GM19025 (cell line): ENCODE measurements around the gene TMUB1.

ENCODE experiments used
- ATAC-seq: cut with Tn5 transposase; IDR thresholded peaks from one replicate; pipeline ENCODE4 v1.9.1; 2021; ENCODE audit warnings: mild to moderate bottlenecking, low read depth, moderate library complexity; ENCODE audit not compliant: unreplicated experiment

The TMUB1 gene

DNA sequence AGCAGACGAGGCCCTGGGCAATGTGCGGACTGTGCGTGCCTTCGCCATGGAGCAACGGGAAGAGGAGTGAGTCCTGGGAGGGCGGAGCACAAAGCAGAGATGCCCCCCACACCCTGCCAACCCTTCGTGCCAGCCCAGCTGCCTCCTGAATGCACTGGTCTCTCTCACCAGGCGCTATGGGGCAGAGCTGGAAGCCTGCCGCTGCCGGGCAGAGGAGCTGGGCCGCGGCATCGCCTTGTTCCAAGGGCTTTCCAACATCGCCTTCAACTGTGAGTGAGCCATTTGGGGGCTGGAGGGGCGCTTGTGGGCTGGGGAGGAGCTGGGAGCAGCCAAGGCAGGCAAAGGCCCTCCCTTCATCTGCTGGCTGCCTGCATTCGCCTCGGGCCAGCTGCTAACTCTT lies 47.4 kb downstream of the TMUB1 start:
- ATAC-seq: no peak

DNA sequence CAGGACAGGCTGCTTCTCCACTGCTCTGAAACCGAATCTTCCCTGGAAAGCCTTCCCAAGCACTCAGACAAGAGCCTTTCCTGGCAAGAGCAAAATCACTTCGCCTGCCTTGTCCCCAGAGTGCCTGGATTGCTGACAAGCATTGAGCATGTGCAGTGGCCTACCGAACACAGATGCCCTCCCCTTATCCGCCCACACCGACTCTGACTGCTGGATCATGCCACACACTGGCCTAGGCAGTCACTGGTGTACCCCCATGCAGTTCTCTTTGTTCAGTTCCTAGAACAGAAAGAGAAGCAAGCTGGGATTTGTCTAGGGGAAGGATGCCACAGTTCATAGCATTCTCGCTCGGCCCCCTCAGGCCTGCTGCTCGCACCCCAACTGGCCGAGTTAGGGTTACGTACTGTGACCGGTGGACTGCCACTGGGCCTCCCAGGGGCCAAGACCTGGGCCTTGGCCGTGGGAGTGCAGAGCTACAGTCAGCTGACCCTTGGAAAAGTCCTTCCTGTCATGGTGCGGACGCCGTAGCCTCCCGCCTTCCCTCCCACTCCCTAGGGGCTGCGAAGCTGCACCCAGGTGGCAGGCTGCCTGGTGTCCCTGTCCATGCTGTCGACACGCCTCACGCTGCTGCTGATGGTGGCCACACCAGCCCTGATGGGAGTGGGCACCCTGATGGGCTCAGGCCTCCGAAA lies 48.1 kb downstream of the TMUB1 start:
- ATAC-seq: no peak

DNA sequence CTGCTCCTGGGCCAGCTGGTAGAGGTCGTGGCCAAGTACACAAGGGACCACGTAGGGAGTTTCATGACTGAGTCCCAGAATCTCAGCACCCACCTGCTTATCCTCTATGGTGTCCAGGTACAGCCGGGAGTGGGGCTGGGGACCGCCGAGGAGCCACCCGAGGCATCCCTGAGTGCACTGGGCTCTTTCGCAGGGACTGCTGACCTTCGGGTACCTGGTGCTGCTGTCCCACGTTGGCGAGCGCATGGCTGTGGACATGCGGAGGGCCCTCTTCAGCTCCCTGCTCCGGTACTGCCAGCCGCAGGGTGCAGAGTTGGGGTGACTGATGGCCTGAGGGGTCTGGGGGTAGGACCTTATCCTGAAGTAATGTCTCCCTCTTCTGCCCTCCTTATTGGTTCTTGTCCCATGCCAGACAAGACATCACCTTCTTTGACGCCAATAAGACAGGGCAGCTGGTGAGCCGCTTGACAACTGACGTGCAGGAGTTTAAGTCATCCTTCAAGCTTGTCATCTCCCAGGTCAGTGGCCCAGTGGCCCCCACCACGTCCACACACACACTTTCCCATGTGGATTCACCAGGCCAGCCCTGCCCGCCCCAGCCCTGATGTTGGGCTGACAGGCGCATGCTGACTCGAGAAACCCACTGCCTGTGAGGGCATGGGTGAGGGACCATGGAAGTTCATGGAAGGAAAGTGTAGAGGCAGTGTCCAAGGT lies 48.8 kb downstream of the TMUB1 start:
- no peak for ATAC-seq

DNA sequence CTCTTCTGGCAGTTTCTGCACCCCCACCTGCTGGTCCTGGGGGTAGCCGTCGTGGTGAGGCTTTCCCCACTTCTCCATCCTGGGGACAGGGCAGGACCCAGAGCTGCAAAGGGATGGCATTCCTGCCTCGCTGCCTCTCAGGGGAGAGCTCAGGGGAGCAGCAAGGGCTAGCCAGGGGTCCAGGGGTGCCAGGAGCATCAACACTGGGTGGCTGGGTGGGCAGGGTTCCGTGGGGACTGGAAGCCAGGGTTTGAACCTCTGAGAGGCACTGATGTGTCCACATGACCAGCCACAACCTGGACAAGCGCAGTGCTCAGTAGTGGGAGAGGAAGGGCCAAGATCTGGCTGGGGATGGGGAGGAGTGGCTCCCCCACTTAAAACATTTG lies 49.4 kb downstream of the TMUB1 start:
- no peak for ATAC-seq

DNA sequence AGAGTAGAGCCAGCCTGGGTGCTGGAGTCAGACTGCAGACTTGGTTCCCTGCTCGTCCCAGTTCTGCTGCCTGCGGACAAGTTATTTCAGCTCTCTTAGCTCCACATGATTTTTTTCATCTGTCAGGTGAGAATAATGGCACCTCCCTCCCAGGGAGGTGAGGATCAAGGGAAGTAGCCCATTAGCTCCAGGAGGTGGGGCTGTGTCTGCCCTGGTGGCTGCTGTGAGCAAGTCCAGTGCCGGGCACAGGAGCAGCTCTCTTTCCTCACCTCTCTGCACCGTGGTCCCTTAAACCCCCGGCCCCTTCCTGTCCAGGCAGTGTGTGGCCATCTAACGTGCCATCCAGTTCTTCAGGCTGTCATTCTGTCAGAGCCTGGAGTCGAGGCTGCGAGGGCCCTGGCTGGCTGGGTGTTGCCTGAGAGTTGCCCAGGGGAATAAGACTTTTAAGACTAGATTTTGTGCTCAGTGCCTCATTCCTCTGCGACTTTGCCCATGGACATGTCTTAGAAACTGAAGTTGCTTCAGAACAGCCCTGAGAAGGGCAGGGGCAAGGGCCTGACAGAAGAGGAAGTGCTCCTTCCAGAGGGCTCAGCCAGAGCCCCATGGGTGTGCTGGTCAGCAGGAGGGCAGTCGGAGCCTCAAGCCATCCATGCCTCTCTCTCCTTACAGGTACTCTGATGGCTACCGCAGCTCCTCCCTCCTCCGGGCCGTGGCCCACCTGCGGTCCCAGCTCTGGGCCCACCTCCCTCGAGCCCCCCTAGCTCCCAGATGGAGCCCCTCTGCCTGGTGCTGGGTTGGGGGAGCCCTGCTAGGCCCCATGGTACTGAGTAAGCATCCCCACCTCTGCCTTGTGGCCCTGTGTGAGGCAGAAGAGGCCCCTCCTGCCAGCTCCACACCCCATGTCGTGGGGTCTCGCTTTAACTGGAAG lies 50.1 kb downstream of the TMUB1 start:
- no peak for ATAC-seq
